ENCODE results near the gene GRIP1.

Gene GRIP1

GRCh38 chr12:66598608-66599007 is 80.3 kb downstream of the GRIP1 start:
- DNase-seq (ENCODE audit: low read depth in 2 of 2): no peak

- DNase-seq (ENCODE audit: low read depth in 2 of 2): no peak
Observed at GRCh38 chr12:66598079-66598478, 80.8 kb downstream of the GRIP1 start.

GRCh38 chr12:66596199-66596598 is 82.7 kb downstream of the GRIP1 start:
- no peak for DNase-seq (ENCODE audit: low read depth in 2 of 2)

- DNase-seq (ENCODE audit: low read depth in 2 of 2): no peak
Observed at GRCh38 chr12:66594688-66595087, 84.2 kb downstream of the GRIP1 start.

- no peak for DNase-seq (ENCODE audit: low read depth in 2 of 2)
Observed at GRCh38 chr12:66590275-66590985, 88.4 kb downstream of the GRIP1 start.

- DNase-seq (ENCODE audit: low read depth in 2 of 2): no peak
Observed at GRCh38 chr12:66589095-66589494, 89.8 kb downstream of the GRIP1 start.

GRCh38 chr12:66587912-66588311 is 91.0 kb downstream of the GRIP1 start:
- DNase-seq (ENCODE audit: low read depth in 2 of 2): no peak

GRCh38 chr12:66584673-66585072 is 94.2 kb downstream of the GRIP1 start:
- no peak for DNase-seq (ENCODE audit: low read depth in 2 of 2)

- DNase-seq (ENCODE audit: low read depth in 2 of 2): no peak
Observed at GRCh38 chr12:66573605-66574004, 105.3 kb downstream of the GRIP1 start.

GRCh38 chr12:66572845-66573244 is 106.0 kb downstream of the GRIP1 start:
- no peak for DNase-seq (ENCODE audit: low read depth in 2 of 2)

GRCh38 chr12:66571361-66571915 is 107.4 kb downstream of the GRIP1 start:
- no peak for DNase-seq (ENCODE audit: low read depth in 2 of 2)

- DNase-seq (ENCODE audit: low read depth in 2 of 2): no peak
Observed at GRCh38 chr12:66563220-66563619, 115.7 kb downstream of the GRIP1 start.

GRCh38 chr12:66555113-66555512 is 123.8 kb downstream of the GRIP1 start:
- DNase-seq (ENCODE audit: low read depth in 2 of 2): no peak

- no peak for DNase-seq (ENCODE audit: low read depth in 2 of 2)
Observed at GRCh38 chr12:66552716-66553115, 126.2 kb downstream of the GRIP1 start.

- DNase-seq (ENCODE audit: low read depth in 2 of 2): no peak
Observed at GRCh38 chr12:66550626-66551025, 128.2 kb downstream of the GRIP1 start.

GRCh38 chr12:66549050-66549389 is 129.9 kb downstream of the GRIP1 start:
- no peak for DNase-seq (ENCODE audit: low read depth in 2 of 2)

GRCh38 chr12:66548338-66549049 is 130.4 kb downstream of the GRIP1 start:
- DNase-seq (ENCODE audit: low read depth in 2 of 2): no peak

- no peak for DNase-seq (ENCODE audit: low read depth in 2 of 2)
Observed at GRCh38 chr12:66541426-66541825, 137.4 kb downstream of the GRIP1 start.

- no peak for DNase-seq (ENCODE audit: low read depth in 2 of 2)
Observed at GRCh38 chr12:66539431-66539830, 139.4 kb downstream of the GRIP1 start.

- no peak for DNase-seq (ENCODE audit: low read depth in 2 of 2)
Observed at GRCh38 chr12:66538970-66539369, 139.9 kb downstream of the GRIP1 start.

- DNase-seq (ENCODE audit: low read depth in 2 of 2): no peak
Observed at GRCh38 chr12:66537876-66538275, 141.0 kb downstream of the GRIP1 start.

- DNase-seq (ENCODE audit: low read depth in 2 of 2): no peak
Observed at GRCh38 chr12:66533767-66534166, 145.1 kb downstream of the GRIP1 start.

GRCh38 chr12:66531766-66532165 is 147.1 kb downstream of the GRIP1 start:
- DNase-seq (ENCODE audit: low read depth in 2 of 2): no peak

All from activated CD4-positive, alpha-beta T cell treated with anti-CD3 and anti-CD28 coated beads for 24 hours (primary cell).